NCI-H2107 treated with DMSO at 0.1 percent for 48 hours (cell line): ENCODE measurements around the gene PDGFRB.

ENCODE experiments used
- DNase-seq: peaks from one replicate; lab custom pipeline; 2025; ENCODE audit not compliant: unreplicated experiment; lab: John Stamatoyannopoulos, UW

PDGFRB gene

GRCh38 chr5:150147670-150148069 is 8.0 kb downstream of the PDGFRB start:
- DNase-seq = no peak

GRCh38 chr5:150146862-150147601 is 8.6 kb downstream of the PDGFRB start:
- DNase-seq = no peak

DNA sequence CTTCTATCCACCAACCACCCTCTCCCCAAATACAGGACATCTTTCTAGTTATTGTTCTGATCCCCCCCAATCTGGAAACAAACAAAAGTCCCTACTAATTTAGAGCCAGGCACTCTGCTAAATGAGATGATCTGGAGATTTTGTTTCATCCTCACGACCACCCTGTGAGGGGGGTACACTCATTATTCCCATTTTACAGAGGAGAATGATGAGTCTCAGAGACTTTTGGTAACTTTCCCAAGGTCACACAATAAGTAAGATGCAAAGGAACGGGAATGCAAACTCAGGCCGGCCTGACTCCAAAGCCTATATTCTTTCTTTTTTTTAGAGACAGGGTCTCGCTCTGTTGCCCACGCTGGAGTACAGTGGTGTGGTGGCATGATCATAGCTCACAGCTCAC is 9.4 kb downstream of the PDGFRB start:
- DNase-seq = no peak

- DNase-seq = no peak
Measured at GRCh38 chr5:150144879-150145278, 10.8 kb downstream of the PDGFRB start.

- DNase-seq = no peak
Measured at GRCh38 chr5:150144246-150144801, 11.3 kb downstream of the PDGFRB start.

- DNase-seq = no peak
Measured at GRCh38 chr5:150143350-150144245, 12.0 kb downstream of the PDGFRB start.

DNA sequence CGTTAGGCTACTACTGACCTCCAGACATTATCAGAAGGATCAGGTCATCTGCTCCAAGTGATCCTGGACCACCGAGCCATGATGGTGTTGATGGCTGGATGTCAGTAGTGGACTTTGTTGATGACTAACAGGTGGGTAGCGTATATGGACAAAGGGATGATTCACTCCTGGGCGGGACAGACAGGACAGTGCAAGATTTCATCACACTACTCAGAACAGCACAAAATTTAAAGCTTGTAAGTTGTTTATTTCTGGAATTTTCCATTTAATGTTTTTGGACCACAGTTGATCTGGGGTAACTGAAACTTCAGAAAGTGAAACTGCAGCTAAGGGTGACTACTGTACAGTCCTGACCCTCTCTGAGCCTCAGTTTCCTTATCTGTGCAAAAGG is 12.7 kb downstream of the PDGFRB start:
- no peak for DNase-seq

DNA sequence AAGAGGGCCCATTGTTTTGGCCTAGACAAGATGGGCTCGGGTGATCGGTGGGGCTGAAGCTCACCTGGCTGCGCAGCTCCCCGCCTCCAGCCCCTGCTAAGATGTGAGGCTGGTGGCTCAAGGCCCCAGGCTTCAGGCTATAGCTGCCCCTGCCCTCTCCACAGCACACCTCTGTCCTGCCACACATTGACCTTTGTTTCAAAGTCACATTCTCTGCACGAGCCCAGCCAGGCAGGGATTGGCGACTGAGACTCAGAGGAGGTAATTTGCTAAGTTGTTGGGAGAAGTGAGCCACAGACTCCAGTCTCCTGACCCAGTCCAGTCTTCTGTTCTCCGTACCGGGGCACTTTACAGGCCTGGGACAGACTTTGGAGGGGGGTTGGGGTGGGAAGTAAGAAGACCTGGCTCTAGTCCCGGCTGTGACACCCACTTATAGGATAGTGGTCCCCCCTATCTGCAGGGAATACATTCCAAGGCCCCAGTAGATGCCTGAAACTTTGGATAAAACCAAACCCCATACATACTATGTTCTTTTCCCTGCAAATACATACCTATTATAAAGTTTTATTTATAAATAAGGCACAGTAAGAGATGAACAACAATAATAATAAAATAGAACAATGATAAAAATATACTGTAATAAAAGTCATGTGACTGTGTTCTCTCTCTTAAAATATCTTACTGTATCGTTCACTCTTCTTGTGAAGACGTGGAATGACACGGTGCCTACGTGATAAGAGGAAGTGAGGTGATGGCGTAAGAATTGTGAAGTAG is 13.3 kb downstream of the PDGFRB start:
- no peak for DNase-seq

GRCh38 chr5:150141544-150142184 is 14.0 kb downstream of the PDGFRB start:
- no peak for DNase-seq

GRCh38 chr5:150140830-150141229 is 14.8 kb downstream of the PDGFRB start:
- no peak for DNase-seq

DNA sequence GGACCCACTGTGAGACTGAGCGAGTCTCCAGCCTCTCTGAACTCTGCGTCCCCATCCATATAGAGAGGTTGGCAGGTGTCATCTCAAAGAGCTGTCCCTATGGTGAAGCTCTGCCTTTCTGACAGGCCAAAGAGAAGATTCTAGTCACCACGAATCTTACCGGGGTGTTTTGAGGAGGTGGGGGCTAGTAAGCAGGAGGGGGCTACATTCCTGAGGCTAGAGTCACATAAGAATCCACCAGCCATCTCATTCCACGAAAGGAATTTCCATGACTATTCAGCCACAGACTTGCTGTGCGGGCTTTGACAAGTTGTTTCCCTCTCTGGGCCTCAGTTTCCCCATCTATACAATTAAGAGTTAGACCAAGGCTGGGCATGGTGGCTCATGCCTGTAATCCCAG is 16.3 kb downstream of the PDGFRB start:
- no peak for DNase-seq

- no peak for DNase-seq
Measured at GRCh38 chr5:150138551-150139265, 16.9 kb downstream of the PDGFRB start.

- no peak for DNase-seq
Measured at GRCh38 chr5:150137997-150138396, 17.6 kb downstream of the PDGFRB start.

GRCh38 chr5:150137168-150137957 is 18.3 kb downstream of the PDGFRB start:
- no peak for DNase-seq

- DNase-seq = no peak
Measured at GRCh38 chr5:150136305-150137167, 19.1 kb downstream of the PDGFRB start.

DNA sequence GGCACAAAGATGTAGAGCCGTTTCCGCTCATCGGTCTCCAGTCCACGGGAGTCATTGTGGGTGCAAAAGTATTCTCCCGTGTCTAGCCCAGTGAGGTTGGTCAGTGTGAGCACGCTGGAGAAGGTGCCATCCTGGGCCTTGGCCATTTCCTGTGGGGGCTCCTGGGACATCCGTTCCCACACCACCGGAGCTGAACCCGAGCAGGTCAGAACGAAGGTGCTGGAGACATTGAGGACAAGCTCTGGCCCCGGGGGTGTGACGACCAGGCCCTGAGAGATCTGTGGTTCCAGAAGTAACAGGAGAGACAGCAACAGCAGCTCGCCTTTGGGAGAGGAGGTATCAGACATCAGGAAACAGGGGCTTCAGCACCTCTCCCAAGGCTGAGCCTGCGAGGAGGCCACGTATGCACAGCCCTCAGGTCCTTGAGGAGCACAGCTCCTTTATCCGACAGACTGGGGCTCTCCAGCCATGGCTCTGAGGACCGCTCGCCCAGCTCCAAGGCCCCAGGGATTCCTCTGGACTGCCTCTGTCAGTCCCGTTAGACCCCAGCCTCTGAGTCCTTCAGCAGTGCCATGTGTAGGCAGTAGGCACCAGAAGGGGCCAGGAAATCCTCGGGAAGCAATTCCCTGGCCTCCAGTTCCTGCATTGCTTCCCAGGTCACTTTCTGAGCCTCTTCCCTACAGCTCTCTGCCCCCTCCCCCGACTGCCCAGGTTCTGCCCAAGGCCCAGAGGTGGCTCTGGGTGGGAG is 19.9 kb downstream of the PDGFRB start:
- DNase-seq = no peak

DNA sequence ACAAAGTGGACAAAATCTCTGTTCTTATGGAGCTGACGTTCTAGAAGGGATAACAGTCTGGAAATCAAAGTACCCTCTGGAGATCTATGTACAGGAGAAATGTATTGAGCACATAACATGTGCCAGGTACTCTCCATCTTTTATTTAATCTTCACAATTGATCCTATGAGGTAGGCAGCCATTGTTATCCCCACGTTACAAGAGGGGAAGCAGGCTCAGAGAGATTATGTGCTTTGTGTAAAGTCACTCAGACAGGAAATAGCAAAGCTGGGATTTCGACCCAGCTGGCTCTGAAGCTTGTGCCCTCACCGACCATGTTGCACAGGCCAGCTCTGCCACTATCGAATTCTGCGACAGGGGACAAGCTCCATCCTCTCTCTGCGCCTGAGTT is 21.5 kb downstream of the PDGFRB start:
- DNase-seq = no peak
